Esophagus muscularis mucosa (tissue), 4 donors: ENCODE results near the gene SLC45A1. TPM values are rescaled to one million over a fixed set of nuclear protein-coding genes. Genes with fewer than 3 reads are reported as not detected.

ENCODE experiments used
- DNase-seq: peaks from one replicate; pipeline ENCODE4 v3.0.0-alpha.2; 2017; ENCODE audit errors: extremely low spot score
- H3K27ac ChIP-seq, 4 donors: fragments of 200-600 bp; sonication (generic); replicated peaks in 1 of 4; 1 replicate in 3 of 4; 2 replicates in 1 of 4; pipeline ENCODE4 v1.5.1; 2016 to 2019; ENCODE audit warnings: mild to moderate bottlenecking in 1 of 4
- H3K27me3 ChIP-seq, 4 donors: fragments of 200-600 bp; sonication (generic); one replicate each; pipeline versions ENCODE4 v1.5.1 to v1.6.0; 2016 to 2019
- H3K36me3 ChIP-seq, 4 donors: fragments of 200-600 bp; sonication (generic); one replicate each; pipeline ENCODE4 v1.5.1; 2016 to 2019
- H3K4me1 ChIP-seq, 4 donors: fragments of 200-600 bp; sonication (generic); one replicate each; pipeline ENCODE4 v1.5.1; 2016 to 2019
- H3K4me3 ChIP-seq, 4 donors: fragments of 200-600 bp; sonication (generic); 1 replicate in 2 of 4; 2 replicates in 2 of 4; pipeline ENCODE4 v1.5.1; 2016 to 2019; ENCODE audit warnings: mild to moderate bottlenecking in 4 of 4, moderate library complexity in 1 of 4
- H3K9me3 ChIP-seq, 4 donors: fragments of 200-600 bp; sonication (generic); 1 replicate in 3 of 4; 2 replicates in 1 of 4; pipeline ENCODE4 v1.5.1; 2016 to 2019
- EP300 ChIP-seq: sonication (generic); formaldehyde crosslinking; IDR thresholded peaks from one replicate; pipeline ENCODE4 v1.6.1; 2017; ENCODE audit warnings: antibody characterized with exemption
- POLR2A ChIP-seq: fragments of 450-650 bp; IDR thresholded peaks from one replicate; pipeline ENCODE4 v1.6.1; 2017; ENCODE audit warnings: antibody characterized with exemption, moderate library complexity, mild to moderate bottlenecking, low read depth
- POLR2AphosphoS5 ChIP-seq, 2 donors: sonication (generic); formaldehyde crosslinking; IDR thresholded peaks; one replicate each; pipeline ENCODE4 v1.6.1; 2017; ENCODE audit warnings: antibody characterized with exemption in 2 of 2
- WGBS: methylation state at CpG from one replicate; pipeline ENCODE4 v1.1.5; 2018; 5-methylcytosine and 5-hydroxymethylcytosine counted together
- intact Hi-C: fragments of 100-400 bp; cut with DNase I; formaldehyde crosslinking; loops from one replicate; pipeline ENCODE4 v1.15.1; 2023
- total RNA-seq, 4 donors: library from RNA; depleted of rRNA; stranded (reverse); fragments of >200 nt; gene quantifications; one replicate each; pipeline versions ENCODE4 v1.1.0 to v1.2.1, GENCODE V29; 2016
- TF ChIP-seq, protein P1 (sequence below), 3 experiments: fragments of 200-600 bp in 2 of 3; fragments of 450-650 bp in 1 of 3; sonication (generic) in 2 of 3; IDR thresholded peaks; one replicate each; pipeline ENCODE4 v1.5.1; 2017 to 2019; ENCODE audit warnings: antibody characterized with exemption in 3 of 3, mild to moderate bottlenecking in 2 of 3, moderate library complexity in 1 of 3

The SLC45A1 gene
- total RNA-seq, 4 donors from 2014 or later: 6.8 to 17.5 (median 10.7) TPM

DNA sequence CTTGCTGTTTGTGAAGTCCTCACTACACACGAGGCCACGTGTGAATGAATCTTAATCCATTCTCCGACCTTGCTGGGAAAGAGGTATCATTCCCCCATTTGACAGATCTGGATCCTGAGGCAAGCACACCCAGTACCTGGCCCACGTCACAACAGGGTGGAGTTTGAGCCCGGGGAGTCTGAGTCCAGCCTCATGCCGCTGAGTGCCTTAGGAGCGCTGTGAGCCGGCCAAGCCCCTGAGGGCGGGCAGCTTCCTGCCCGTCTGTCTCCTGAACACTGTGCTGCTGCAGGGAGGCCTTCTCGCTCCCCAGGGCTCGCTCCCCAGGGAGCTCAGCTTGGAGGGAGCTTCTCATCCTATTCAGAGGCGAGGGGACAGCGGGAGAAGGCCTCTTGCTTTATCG lies 29.7 kb downstream of the SLC45A1 start:
- TF ChIP-seq POLR2A (no peak), EP300 (no peak), POLR2AphosphoS5 (IDR thresholded peaks at IDR 0.05) (no peak)
- TF ChIP-seq, protein P1, sequence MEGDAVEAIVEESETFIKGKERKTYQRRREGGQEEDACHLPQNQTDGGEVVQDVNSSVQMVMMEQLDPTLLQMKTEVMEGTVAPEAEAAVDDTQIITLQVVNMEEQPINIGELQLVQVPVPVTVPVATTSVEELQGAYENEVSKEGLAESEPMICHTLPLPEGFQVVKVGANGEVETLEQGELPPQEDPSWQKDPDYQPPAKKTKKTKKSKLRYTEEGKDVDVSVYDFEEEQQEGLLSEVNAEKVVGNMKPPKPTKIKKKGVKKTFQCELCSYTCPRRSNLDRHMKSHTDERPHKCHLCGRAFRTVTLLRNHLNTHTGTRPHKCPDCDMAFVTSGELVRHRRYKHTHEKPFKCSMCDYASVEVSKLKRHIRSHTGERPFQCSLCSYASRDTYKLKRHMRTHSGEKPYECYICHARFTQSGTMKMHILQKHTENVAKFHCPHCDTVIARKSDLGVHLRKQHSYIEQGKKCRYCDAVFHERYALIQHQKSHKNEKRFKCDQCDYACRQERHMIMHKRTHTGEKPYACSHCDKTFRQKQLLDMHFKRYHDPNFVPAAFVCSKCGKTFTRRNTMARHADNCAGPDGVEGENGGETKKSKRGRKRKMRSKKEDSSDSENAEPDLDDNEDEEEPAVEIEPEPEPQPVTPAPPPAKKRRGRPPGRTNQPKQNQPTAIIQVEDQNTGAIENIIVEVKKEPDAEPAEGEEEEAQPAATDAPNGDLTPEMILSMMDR (IDR thresholded peaks at IDR 0.05): no peak
- H3K36me3 ChIP-seq: no peaks in the 10 kb centered on the region
- H3K4me1 ChIP-seq: peaks cover 56 to 72% (median 65%) of the 10 kb centered on the region in 4 donors
- H3K27me3 ChIP-seq: no peaks in the 10 kb centered on the region
- WGBS: 89% methylated on average over 10 of the region's 15 CpGs
- intact Hi-C loops: loop anchor here (2.0 kb wide), 1 partner anchor 369 kb away; no protein-coding TSS in a partner anchor
- no peak for DNase-seq
- H3K27ac ChIP-seq: peak overlapping the region in 1 of 4 donors; percentile 70
- H3K4me3 ChIP-seq: no peak overlapping the region
- no peaks in the 10 kb centered on the region for H3K9me3 ChIP-seq

DNA sequence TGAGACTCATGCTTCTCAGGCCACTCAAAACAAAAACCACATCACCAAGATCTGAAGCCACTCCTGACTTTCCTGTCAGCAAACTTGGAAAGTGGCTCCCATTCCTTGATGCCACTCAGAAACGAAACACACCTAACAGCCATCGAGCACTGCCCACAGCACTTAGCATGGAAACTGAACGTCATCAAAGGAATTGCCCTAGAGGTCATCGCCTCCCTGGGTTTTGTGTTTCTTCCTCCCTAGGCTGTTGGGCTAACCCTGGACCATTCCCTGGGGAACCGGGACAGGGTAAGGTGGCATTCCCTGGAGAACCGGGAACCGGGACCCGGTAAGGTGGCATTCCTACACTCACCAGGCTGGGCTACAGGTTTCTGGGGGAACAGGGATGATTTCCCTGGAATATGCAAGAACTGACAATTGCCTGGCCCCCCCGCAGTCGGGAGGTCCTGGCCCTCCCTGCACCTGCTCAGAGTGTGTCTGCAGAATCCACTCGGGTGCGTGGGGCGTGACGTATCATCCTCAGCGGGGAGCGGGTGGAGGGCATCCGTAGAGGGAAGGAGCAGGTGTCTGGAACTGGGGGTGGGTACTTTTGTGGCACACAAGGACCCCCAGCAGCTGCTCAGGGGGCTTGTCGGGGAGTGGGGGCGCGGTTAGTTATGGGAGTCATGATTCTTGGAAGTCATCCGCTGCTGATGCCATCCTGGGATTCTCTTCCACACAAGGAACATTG lies 30.3 kb downstream of the SLC45A1 start:
- no peak for TF ChIP-seq EP300
- no peak for TF ChIP-seq POLR2A
- TF ChIP-seq, protein P1 (IDR thresholded peaks at IDR 0.05): no peak
- no peak for TF ChIP-seq POLR2AphosphoS5 (IDR thresholded peaks at IDR 0.05)
- no peak for DNase-seq
- no peaks in the 10 kb centered on the region for H3K27me3 ChIP-seq
- intact Hi-C loops: loop anchor here (2.0 kb wide), 1 partner anchor 369 kb away; no protein-coding TSS in a partner anchor
- peaks cover 0 to 5% (median 1%) of the 10 kb centered on the region in 4 donors for H3K36me3 ChIP-seq
- peak overlapping the region in 1 of 4 donors; percentile 70 for H3K27ac ChIP-seq
- no peaks in the 10 kb centered on the region for H3K9me3 ChIP-seq
- whole genome bisulfite sequencing: 93% methylated on average over 9 of the region's 21 CpGs
- H3K4me3 ChIP-seq: no peak overlapping the region
- H3K4me1 ChIP-seq: peaks cover 57 to 72% (median 65%) of the 10 kb centered on the region in 4 donors

DNA sequence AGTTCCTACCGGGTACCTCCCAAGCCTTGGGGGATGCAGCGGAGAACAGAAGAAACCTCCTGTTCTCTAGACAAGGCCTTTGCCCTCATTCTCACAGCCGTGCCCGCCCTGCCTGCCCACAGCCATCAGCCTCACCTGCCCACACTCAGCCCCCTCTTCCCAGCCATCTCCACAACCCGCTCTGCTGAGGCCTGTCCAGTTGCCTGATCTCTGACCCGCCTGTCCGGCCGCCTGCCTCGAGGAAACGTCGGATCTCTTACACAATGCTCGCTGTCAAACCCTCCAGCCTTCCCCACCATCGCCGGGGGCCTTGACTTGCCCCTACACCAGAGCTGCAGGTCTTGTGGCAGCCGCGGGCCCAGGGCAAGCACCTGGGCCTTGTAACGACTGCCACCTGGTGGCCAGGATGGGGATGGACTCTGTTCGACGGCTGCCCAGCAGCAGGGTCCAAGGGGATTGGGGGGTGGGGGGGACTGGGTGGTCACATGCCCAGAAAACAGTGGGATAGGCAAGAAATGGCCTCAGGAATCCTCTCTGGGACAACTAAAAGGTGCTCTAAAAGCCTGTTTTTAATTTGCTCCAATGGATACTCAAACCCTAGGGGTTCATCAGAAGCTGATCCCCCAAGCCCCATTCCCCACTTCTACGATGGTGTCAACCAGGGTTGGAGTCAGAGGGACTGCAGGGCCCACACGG lies 31.0 kb downstream of the SLC45A1 start:
- peaks cover 58 to 72% (median 65%) of the 10 kb centered on the region in 4 donors for H3K4me1 ChIP-seq
- 43% methylated on average over 18 of the region's 21 CpGs for WGBS

DNA sequence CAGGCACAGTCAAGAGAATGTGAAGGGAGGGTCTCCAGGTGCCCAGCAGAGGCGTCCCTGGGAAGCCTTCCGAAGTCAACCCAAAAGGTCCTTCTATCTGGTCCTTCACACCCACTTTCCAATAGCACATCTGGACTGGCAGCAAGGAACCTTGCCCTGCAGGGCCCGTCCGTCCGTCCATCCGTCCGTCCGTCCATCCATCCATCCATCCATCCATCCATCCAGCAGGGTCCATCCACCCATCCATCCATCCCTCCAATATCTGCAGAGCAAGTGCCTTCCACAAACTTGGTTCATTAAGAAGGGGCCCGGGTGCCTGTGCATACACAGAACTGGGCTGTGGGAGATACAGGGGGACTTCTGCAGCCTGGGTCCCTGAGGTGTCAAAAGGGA lies 31.6 kb downstream of the SLC45A1 start:
- intact Hi-C loops: loop anchor here (2.0 kb wide), 1 partner anchor 371 kb away; no protein-coding TSS in a partner anchor
- DNase-seq: no peak
- WGBS: 83% methylated on average over 9 of the region's 9 CpGs
- Histone ChIP-seq H3K27ac (peak overlapping the region; percentile 6 to 93 (median 74)), H3K9me3 (no peaks in the 10 kb centered on the region), H3K4me3 (no peak overlapping the region), H3K27me3 (no peaks in the 10 kb centered on the region), H3K4me1 (peaks cover 59 to 72% (median 66%) of the 10 kb centered on the region in 4 donors), H3K36me3 (peaks cover under 1 to 15% (median 14%) of the 10 kb centered on the region in 4 donors)
- TF ChIP-seq POLR2A: no peak
- TF ChIP-seq EP300: no peak
- TF ChIP-seq POLR2AphosphoS5 (IDR thresholded peaks at IDR 0.05): no peak
- TF ChIP-seq, protein P1 (IDR thresholded peaks at IDR 0.05): no peak

More for the DNA sequence above, 31.0 kb downstream of the SLC45A1 start:
- intact Hi-C loops: loop anchor here (2.0 kb wide), 1 partner anchor 370 kb away; no protein-coding TSS in a partner anchor
- TF ChIP-seq EP300 (peak; percentile 44), POLR2AphosphoS5 (IDR thresholded peaks at IDR 0.05) (peak; percentile 18 to 46), POLR2A (no peak)
- TF ChIP-seq, protein P1 (IDR thresholded peaks at IDR 0.05): peak; percentile 85 to 95 (median 94)
- DNase-seq: no peak
- H3K9me3 ChIP-seq: no peaks in the 10 kb centered on the region
- H3K4me3 ChIP-seq: no peak overlapping the region
- peaks cover 0 to 11% (median 8%) of the 10 kb centered on the region in 4 donors for H3K36me3 ChIP-seq
- H3K27me3 ChIP-seq: no peaks in the 10 kb centered on the region
- H3K27ac ChIP-seq: peak overlapping the region in 3 of 4 donors; percentile 6 to 79 (median 70)
